Measurements from ENCODE around the gene GREB1L.

DNA sequence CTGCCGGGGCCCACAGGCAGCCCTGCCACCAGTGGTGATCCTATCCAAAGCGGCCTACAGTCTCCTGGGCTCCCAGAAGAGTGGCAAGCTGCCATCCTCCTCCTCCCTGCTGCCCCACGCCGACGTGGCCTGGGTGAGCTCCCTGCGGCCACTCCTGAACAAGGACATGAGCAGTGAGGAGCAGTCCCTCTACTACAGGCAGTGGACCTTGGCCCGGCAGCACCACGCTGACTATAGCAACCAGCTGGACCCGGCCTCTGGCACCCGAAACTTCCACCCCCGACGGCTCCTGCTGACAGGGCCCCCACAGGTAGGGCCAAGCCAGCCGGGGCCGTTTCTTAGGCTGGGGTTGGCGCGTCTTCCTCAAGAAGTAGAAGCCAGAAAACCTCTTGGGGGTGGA lies 258.0 kb downstream of the GREB1L start:
- TF ChIP-seq YY1 (IDR thresholded peaks at IDR 0.05; ENCODE audit: insufficient read depth, insufficient read length) (no peak), ZNF274 (IDR thresholded peaks at IDR 0.05; ENCODE audit: low read depth, low read length) (no peak)
